GM12878 (cell line): Measurements from ENCODE around the gene TNS4. TPM values are rescaled to one million over a fixed set of nuclear protein-coding genes. Genes with fewer than 3 reads are reported as not detected.

ENCODE experiments used
- BMI1 ChIP-seq: fragments of 450-650 bp; IDR thresholded peaks from 2 replicates; pipeline ENCODE4 v1.6.1; 2016; ENCODE audit warnings: mild to moderate bottlenecking, moderate library complexity, borderline replicate concordance
- EED ChIP-seq: sonication (generic); IDR thresholded peaks from 2 replicates; pipeline ENCODE4 v1.6.1; 2016; ENCODE audit warnings: antibody characterized with exemption, low read depth
- EP300 ChIP-seq, 2 experiments: fragments of 150-350 bp in 1 of 2; IDR thresholded peaks; 2 replicates each; pipeline ENCODE4 v1.6.1; 2011 to 2012; ENCODE audit warnings: low read depth in 2 of 2, low read length in 2 of 2, borderline replicate concordance in 1 of 2, improper control_type of control experiment in 1 of 2, inconsistent platforms in 1 of 2; ENCODE audit not compliant: control insufficient read depth in 1 of 2
- EZH2 ChIP-seq: IDR thresholded peaks from 2 replicates; pipeline ENCODE4 v1.6.1; 2012; ENCODE audit warnings: low read depth, mild to moderate bottlenecking, control low read depth, inconsistent platforms, low read length, borderline replicate concordance; ENCODE audit not compliant: control insufficient read depth
- FOS ChIP-seq: IDR thresholded peaks from 3 replicates; pipeline ENCODE4 v1.6.1; 2011; ENCODE audit warnings: borderline replicate concordance; ENCODE audit not compliant: insufficient read length; ENCODE audit errors: extremely low read depth
- FOXK2 ChIP-seq: fragments of 450-650 bp; IDR thresholded peaks from 2 replicates; pipeline ENCODE4 v1.6.1; 2017; ENCODE audit warnings: mild to moderate bottlenecking, moderate library complexity
- HCFC1 ChIP-seq: fragments of 150-350 bp; IDR thresholded peaks from 2 replicates; pipeline ENCODE4 v1.6.1; 2014; ENCODE audit warnings: low read length
- IRF4 ChIP-seq: IDR thresholded peaks from 2 replicates; pipeline ENCODE4 v1.6.1; 2011; ENCODE audit warnings: low read depth, low read length
- NRF1 ChIP-seq: conservative IDR thresholded peaks from 2 replicates; pipeline ENCODE4 v1.6.1; 2011; ENCODE audit warnings: mild to moderate bottlenecking, low read depth, low read length, improper control_type of control experiment
- RAD21 ChIP-seq: IDR thresholded peaks from 2 replicates; pipeline ENCODE4 v1.6.1; 2011; ENCODE audit warnings: mild to moderate bottlenecking, low read depth, low read length, moderate library complexity; ENCODE audit not compliant: insufficient read depth
- RB1 ChIP-seq: fragments of 450-650 bp; formaldehyde crosslinking; IDR thresholded peaks from 2 replicates; pipeline ENCODE4 v1.6.1; 2017; ENCODE audit warnings: mild to moderate bottlenecking, borderline replicate concordance
- SMAD1 ChIP-seq: fragments of 450-650 bp; IDR thresholded peaks from 2 replicates; pipeline ENCODE4 v1.6.1; 2018; ENCODE audit warnings: mild to moderate bottlenecking, low read depth; ENCODE audit not compliant: partially characterized antibody
- SREBF1 ChIP-seq: IDR thresholded peaks from 2 replicates; pipeline ENCODE4 v1.6.1; 2012; ENCODE audit warnings: mild to moderate bottlenecking, low read length
- SRF ChIP-seq, 2 experiments: IDR thresholded peaks; 2 replicates each; pipeline ENCODE4 v1.6.1; 2011; ENCODE audit warnings: low read depth in 2 of 2, low read length in 2 of 2, mild to moderate bottlenecking in 1 of 2, moderate library complexity in 1 of 2
- TAF1 ChIP-seq: IDR thresholded peaks from 2 replicates; pipeline ENCODE4 v1.6.1; 2011; ENCODE audit warnings: mild to moderate bottlenecking, low read depth, low read length, borderline replicate concordance
- TCF3 ChIP-seq: IDR thresholded peaks from 2 replicates; pipeline ENCODE4 v1.6.1; 2012; ENCODE audit warnings: low read depth, mild to moderate bottlenecking, low read length, borderline replicate concordance; ENCODE audit not compliant: insufficient read depth
- polyA plus RNA-seq, 11 experiments: library from polyadenylated mRNA; depleted of rRNA in 4 of 11; unstranded in 6 of 11; stranded (reverse) in 5 of 11; fragments of >200 nt; fragmentation: Nextera tagmentation in 4 of 11; fragmentation: Illumina TruSeq in 1 of 11; extraction: Ambion mirVana in 4 of 11; extraction: Trizol in 1 of 11; gene quantifications; 1 replicate in 1 of 11; 2 replicates in 10 of 11; pipeline versions ENCODE4 v1.2.1 to v1.2.3, GENCODE V29; 2011 to 2016; ENCODE audit warnings: inconsistent platforms in 2 of 11, missing spikeins in 2 of 11, low read depth in 1 of 11
- total RNA-seq, 4 experiments: library from RNA; depleted of rRNA in 3 of 4; stranded (reverse); fragments of >200 nt in 3 of 4; fragmentation: Illumina TruSeq in 1 of 4; extraction: Trizol in 1 of 4; gene quantifications; 2 replicates each; pipeline versions ENCODE4 v1.2.1 to v1.2.3, GENCODE V29; 2013 to 2021
- TF ChIP-seq, protein P1 (sequence below): IDR thresholded peaks from 2 replicates; pipeline ENCODE4 v1.6.1; 2012; ENCODE audit warnings: low read depth, low read length, improper control_type of control experiment
- TF ChIP-seq, protein P2 (sequence below): IDR thresholded peaks from 2 replicates; pipeline ENCODE4 v1.6.1; 2012; ENCODE audit warnings: low read length, inconsistent platforms
- TF ChIP-seq, protein P3 (sequence below): fragments of 150-350 bp; IDR thresholded peaks from 2 replicates; pipeline ENCODE4 v1.6.1; 2014; ENCODE audit warnings: mild to moderate bottlenecking, low read depth, low read length
- TF ChIP-seq, protein P4 (sequence below), 3 experiments: IDR thresholded peaks in 2 of 3; conservative IDR thresholded peaks in 1 of 3; 2 replicates each; pipeline ENCODE4 v1.5.1; 2011; ENCODE audit warnings: low read depth in 3 of 3, low read length in 3 of 3, mild to moderate bottlenecking in 3 of 3, control low read depth in 2 of 3, moderate library complexity in 2 of 3, inconsistent platforms in 1 of 3, mixed read lengths in 1 of 3; ENCODE audit not compliant: control insufficient read depth in 2 of 3, insufficient read depth in 1 of 3; ENCODE audit errors: extremely low read depth in 1 of 3
- TF ChIP-seq, protein P5 (sequence below): fragments of 450-650 bp; IDR thresholded peaks from 2 replicates; pipeline ENCODE4 v1.6.1; 2017; ENCODE audit warnings: antibody characterized with exemption, mild to moderate bottlenecking, moderate library complexity

TNS4 gene
- total and polyA plus RNA-seq, 10 of the 15 experiments (the other 5 are each of a cell fraction or from before 2014, with no cell fraction given): 0.10 to 0.90 (median 0.68) TPM; not detected in 2

DNA sequence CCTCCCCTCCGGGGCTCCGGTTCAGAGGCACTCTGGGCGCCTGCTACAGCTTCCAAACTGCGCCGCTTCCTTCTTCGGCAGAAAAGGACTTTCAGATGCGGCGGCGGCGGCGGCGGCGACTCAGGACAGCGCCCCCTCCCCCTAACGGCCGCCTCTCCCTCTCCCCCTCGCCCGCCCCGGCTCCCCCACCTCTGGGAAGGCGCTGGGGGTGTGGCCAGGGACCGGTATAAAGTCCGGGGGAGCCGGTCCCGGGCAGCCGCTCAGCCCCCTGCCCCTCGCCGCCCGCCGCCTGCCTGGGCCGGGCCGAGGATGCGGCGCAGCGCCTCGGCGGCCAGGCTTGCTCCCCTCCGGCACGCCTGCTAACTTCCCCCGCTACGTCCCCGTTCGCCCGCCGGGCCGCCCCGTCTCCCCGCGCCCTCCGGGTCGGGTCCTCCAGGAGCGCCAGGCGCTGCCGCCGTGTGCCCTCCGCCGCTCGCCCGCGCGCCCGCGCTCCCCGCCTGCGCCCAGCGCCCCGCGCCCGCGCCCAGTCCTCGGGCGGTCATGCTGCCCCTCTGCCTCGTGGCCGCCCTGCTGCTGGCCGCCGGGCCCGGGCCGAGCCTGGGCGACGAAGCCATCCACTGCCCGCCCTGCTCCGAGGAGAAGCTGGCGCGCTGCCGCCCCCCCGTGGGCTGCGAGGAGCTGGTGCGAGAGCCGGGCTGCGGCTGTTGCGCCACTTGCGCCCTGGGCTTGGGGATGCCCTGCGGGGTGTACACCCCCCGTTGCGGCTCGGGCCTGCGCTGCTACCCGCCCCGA, 58.0 kb downstream of the TNS4 start, which contains the start of gene IGFBP4 (continued):
- TF ChIP-seq, protein P1, sequence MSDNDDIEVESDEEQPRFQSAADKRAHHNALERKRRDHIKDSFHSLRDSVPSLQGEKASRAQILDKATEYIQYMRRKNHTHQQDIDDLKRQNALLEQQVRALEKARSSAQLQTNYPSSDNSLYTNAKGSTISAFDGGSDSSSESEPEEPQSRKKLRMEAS: no peak; the same call in 1 of the 2 replicates
- TF ChIP-seq SRF (IDR thresholded peaks at IDR 0.05; ENCODE audit: low read depth in 2 of 2, low read length in 2 of 2) (no peak), FOXK2 (no peak), TCF3 (no peak), TAF1 (no peak), IRF4 (no peak), SMAD1 (no peak), BMI1 (no peak), RAD21 (peak; percentile 33; the same call in 1 of the 2 replicates), HCFC1 (no peak), NRF1 (no peak), EED (no peak), EZH2 (no peak), EP300 (IDR thresholded peaks at IDR 0.05; ENCODE audit: borderline replicate concordance in 1 of 2, control insufficient read depth in 1 of 2, low read depth in 2 of 2, low read length in 2 of 2) (no peak), SREBF1 (no peak), FOS (no peak), RB1 (0 out of 2 replicates have a peak, but pooled peaks have one; percentile 64)
- TF ChIP-seq, protein P2, sequence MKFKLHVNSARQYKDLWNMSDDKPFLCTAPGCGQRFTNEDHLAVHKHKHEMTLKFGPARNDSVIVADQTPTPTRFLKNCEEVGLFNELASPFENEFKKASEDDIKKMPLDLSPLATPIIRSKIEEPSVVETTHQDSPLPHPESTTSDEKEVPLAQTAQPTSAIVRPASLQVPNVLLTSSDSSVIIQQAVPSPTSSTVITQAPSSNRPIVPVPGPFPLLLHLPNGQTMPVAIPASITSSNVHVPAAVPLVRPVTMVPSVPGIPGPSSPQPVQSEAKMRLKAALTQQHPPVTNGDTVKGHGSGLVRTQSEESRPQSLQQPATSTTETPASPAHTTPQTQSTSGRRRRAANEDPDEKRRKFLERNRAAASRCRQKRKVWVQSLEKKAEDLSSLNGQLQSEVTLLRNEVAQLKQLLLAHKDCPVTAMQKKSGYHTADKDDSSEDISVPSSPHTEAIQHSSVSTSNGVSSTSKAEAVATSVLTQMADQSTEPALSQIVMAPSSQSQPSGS: no peak
- TF ChIP-seq, protein P3, sequence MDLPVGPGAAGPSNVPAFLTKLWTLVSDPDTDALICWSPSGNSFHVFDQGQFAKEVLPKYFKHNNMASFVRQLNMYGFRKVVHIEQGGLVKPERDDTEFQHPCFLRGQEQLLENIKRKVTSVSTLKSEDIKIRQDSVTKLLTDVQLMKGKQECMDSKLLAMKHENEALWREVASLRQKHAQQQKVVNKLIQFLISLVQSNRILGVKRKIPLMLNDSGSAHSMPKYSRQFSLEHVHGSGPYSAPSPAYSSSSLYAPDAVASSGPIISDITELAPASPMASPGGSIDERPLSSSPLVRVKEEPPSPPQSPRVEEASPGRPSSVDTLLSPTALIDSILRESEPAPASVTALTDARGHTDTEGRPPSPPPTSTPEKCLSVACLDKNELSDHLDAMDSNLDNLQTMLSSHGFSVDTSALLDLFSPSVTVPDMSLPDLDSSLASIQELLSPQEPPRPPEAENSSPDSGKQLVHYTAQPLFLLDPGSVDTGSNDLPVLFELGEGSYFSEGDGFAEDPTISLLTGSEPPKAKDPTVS: no peak
- TF ChIP-seq, protein P4, sequence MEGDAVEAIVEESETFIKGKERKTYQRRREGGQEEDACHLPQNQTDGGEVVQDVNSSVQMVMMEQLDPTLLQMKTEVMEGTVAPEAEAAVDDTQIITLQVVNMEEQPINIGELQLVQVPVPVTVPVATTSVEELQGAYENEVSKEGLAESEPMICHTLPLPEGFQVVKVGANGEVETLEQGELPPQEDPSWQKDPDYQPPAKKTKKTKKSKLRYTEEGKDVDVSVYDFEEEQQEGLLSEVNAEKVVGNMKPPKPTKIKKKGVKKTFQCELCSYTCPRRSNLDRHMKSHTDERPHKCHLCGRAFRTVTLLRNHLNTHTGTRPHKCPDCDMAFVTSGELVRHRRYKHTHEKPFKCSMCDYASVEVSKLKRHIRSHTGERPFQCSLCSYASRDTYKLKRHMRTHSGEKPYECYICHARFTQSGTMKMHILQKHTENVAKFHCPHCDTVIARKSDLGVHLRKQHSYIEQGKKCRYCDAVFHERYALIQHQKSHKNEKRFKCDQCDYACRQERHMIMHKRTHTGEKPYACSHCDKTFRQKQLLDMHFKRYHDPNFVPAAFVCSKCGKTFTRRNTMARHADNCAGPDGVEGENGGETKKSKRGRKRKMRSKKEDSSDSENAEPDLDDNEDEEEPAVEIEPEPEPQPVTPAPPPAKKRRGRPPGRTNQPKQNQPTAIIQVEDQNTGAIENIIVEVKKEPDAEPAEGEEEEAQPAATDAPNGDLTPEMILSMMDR (IDR thresholded peaks at IDR 0.05 in 2 of 3, conservative IDR thresholded peaks at IDR 0.05 in 1 of 3; ENCODE audit: control insufficient read depth in 2 of 3, extremely low read depth in 1 of 3, insufficient read depth in 1 of 3, low read depth in 3 of 3, low read length in 3 of 3): peak; percentile 46 to 72 (median 71)
- TF ChIP-seq, protein P5, sequence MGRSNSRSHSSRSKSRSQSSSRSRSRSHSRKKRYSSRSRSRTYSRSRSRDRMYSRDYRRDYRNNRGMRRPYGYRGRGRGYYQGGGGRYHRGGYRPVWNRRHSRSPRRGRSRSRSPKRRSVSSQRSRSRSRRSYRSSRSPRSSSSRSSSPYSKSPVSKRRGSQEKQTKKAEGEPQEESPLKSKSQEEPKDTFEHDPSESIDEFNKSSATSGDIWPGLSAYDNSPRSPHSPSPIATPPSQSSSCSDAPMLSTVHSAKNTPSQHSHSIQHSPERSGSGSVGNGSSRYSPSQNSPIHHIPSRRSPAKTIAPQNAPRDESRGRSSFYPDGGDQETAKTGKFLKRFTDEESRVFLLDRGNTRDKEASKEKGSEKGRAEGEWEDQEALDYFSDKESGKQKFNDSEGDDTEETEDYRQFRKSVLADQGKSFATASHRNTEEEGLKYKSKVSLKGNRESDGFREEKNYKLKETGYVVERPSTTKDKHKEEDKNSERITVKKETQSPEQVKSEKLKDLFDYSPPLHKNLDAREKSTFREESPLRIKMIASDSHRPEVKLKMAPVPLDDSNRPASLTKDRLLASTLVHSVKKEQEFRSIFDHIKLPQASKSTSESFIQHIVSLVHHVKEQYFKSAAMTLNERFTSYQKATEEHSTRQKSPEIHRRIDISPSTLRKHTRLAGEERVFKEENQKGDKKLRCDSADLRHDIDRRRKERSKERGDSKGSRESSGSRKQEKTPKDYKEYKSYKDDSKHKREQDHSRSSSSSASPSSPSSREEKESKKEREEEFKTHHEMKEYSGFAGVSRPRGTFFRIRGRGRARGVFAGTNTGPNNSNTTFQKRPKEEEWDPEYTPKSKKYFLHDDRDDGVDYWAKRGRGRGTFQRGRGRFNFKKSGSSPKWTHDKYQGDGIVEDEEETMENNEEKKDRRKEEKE: no peak
